ENCODE results near the gene TACR2.

The TACR2 gene

DNA sequence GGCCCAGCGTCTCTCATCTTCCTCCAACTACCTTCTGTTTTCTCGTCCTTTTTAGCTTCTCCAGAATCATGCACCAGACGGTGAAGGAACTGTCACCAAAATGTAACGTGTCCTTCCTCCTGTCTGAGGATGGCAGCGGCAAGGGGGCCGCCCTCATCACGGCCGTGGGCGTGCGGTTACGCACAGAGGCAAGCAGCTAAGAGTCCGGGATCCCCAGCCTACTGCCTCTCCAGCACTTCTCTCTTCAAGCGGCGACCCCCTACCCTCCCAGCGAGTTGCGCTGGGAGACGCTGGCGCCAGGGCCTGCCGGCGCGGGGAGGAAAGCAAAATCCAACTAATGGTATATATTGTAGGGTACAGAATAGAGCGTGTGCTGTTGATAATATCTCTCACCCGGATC, 15.8 kb downstream of the TACR2 start:
- DNase-seq = no peak

DNA sequence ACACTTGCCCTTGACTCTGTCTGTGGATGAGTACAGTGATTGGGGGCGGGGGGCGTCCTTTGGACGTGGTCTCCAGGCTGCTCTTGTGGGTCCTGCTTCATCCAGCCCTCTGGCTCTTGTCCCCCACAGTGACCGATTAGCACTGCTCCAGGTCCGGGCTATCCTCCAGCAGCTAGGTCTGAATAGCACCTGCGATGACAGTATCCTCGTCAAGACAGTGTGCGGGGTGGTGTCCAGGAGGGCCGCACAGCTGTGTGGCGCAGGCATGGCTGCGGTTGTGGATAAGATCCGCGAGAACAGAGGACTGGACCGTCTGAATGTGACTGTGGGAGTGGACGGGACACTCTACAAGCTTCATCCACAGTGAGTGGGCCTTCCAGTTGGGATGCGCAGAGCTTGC, 18.3 kb downstream of the TACR2 start:
- no peak for DNase-seq

DNA sequence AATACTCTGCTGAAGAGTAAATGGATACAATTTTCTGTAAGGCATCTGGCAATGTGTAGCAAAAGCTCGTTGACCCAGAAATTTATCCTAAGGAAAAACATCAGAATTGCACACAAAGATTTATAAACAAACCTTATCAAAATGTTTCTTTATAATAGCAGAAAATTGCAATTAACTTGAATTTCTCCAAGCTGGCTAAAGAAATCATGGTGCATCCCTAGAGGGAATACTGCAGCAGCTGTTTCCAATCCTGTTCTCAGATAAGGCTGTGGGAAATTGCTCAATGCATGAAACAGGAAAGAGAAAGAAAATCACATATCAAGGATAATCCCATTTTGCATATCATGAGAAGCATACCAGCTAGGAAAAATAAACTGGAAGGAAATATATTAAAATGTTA, 18.7 kb downstream of the TACR2 start:
- no peak for DNase-seq

DNA sequence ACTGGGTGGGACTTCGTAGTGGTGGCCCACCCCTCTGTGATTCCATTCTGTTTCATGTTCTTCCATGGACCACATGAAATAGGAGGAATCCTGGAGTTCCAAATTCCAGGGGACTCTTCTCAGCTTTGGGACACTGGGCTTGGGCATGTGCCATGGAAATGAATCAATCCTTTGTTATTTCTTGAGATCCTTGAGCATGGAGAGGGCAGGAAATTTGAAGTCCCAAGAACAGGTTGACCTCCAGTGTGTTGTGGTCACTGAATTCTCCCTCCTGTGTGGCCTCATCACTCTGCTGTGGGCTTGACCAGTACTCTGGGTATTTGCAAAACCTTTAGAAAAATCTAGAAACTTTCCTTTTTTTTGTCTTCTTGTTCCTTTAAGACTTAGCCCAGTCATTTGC, 22.7 kb downstream of the TACR2 start:
- DNase-seq = no peak

DNA sequence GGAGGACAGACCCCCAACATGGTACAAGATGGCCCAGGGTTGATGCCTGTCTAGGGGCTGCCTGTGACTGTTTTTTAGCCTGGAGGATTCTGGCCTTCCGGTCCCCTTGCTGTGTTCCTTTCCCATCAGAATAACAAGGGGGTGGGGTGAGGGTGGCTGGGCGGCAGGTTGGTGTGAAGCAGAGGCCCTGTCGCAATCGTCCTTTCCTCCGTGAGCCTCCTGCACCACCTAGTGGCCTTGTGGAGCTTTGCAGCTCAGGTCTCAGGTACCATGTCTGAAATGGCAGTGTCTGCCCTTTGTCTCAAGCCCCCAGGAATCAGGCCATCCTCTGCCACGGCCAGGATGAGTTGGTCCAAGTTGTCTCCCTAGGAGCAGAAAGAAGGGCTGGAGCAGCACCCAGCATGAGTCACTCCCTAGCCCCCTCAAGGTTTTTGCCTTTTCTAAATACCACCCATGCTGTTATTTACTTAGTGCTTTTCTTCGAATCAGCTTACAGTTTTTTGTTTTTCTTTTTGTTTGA, 24.2 kb downstream of the TACR2 start:
- peak; percentile 73 for DNase-seq

DNA sequence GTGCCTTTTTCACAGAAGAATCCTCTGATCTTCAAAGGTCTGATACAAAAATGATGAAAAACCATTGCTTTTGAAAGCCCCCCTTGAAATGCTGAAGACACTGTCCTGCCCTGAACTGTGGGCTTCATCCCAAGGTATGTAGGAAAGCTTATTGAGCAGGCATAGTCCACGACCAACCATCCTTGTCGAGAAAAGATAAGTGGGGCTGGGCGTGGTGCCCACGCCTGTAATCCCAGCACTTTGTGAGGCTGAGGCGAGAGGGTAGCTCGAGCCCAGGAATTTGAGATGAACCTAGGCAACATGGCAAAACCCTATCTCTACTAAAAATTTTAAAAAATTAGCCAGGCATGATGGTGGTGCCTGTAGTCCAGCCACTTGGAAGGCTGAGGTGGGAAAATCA, 25.6 kb downstream of the TACR2 start:
- DNase-seq = no peak

DNA sequence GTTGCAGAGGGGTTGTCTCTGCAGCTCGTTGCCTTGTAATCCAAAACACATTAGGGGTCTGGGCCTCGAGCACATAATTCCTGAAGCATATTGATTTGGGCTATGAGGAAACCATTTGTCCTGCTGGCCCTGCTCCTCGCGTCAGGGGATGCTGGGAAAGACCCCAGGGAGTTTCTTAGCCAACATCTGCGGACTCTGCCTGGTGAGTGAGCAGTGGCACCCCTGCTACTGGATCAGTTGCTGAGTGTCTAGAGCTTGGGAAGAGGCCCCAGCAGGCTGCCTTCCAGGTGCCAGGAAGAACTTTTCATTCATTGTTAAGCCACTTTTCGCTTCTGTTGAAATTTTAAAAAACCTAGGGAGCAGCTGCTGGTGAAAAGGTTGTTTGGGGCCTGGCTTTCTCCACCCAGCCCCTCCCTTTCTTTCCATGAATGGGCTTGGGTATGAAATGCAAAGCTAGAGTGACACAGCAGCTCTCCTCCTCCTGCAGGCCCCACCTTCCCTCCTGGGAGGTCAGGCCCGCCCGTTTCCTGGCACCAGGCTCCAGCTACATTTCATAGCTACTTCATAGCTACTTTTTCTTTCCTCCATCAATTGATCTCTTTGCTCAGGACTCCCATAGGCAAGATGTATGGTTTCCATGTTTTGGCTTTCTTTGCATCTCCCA, 26.8 kb downstream of the TACR2 start:
- no peak for DNase-seq

DNA sequence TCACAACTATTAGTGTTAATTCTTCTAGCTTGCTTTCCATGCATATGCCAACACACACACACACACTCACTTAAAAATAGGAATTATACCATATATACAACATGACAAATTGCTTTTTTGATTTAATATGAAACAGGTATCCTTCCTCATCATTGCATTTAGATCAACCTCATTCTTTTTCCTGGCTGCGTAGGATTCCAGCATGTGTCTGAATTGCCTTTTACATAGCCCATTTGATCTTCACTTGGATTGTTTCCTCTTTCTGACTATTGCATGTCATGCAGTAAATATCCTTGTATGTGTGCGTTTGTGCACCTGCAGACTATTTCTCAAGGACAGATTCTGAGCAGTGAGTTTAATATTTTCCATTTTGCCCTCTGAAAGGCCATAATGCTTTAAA, 28.2 kb downstream of the TACR2 start:
- no peak for DNase-seq

DNA sequence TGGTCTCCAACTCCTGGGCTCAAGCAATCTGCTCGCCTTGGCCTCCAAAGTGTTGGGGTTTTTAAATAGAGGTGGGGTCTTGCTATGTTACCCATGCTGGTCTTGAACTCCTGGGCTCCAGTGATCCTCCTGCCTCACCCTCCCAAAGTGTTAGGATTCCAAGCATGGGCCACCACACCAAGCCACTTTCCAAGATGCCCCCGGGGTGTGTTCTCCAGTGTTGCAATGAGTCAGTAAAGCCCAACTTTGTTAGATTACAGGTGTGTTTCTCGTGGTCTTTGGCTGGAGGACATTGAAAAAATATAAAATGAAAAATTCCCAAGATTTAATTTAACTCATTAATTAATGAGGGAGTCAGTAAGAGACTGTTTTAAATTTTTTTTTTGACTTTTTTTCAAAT, 29.2 kb downstream of the TACR2 start:
- no peak for DNase-seq

DNA sequence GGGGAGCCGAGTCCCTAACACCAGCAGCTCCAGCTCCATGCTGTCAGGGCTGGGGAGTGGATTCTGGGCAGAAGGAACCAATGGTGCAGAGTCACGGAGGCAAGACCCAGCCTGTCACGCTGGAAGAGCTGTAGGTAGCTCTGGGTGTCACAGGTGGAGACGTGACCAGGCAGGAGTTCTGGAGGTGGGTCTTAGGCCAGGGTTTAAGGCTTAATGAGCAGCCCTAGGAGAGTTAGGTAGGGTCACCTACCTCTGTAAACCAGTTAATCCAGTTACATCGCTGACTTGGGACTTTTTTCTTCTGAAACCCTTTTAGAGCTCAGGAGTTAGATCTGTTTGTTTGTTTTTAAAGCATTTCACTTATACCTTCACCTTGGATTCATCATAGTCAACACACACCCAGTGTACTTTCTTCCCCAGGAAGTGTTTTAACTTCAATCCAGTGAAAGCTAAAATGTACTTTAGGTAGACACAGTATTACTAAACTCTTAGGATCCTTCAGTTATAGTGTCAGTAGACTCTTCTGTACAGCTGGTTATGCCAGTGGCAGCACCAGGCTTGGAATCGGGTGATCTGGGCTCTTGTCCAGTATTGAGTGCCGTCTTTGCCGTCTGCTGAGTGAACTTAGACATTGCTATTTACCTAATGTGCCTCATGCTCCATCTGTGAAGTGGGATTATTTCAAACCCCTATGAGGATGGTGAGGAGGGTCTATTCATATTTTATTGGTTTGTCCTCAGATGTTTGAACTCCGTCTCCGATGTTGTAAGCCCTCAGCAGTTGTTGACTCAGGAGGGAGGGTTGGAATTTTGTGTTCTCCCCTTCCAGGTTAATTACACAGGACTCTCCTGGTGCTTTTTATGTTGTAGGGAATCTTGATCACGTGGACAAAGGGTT, 31.0 kb downstream of the TACR2 start:
- DNase-seq = no peak

DNA sequence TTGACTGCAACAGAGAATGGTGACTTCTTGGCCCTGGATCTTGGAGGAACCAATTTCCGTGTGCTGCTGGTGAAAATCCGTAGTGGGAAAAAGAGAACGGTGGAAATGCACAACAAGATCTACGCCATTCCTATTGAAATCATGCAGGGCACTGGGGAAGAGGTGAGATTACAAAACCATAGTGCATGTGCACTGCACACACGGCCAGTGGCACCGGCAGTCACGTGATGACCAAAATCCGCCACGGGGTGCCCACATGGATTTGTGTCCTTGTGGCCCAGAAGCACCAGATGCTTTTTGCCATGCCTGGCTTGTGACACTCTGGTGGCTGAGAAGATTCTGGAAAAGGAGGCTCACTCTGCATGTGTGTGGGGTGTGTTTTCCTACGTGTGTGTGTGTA, 32.4 kb downstream of the TACR2 start:
- no peak for DNase-seq

DNA sequence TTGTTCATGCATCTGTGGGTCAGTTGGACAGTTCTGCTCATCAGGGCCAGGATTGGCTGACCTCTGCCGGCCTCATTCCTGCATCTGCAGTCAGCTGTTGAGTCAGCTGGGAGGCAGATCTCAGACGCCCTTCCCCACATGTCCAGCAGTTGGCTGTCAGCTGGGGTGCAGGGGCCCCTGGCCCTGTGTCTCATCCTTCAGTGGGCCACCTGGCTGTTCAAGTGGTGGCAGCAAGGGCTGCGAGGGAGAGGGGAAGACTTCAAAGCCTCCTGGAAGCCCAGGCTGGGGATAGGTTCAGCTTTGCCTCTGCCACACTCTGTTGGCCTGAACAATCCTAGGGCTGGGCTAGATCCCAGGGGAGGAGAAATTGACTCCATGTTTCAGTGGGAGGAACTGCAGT, 33.2 kb downstream of the TACR2 start:
- DNase-seq = no peak

DNA sequence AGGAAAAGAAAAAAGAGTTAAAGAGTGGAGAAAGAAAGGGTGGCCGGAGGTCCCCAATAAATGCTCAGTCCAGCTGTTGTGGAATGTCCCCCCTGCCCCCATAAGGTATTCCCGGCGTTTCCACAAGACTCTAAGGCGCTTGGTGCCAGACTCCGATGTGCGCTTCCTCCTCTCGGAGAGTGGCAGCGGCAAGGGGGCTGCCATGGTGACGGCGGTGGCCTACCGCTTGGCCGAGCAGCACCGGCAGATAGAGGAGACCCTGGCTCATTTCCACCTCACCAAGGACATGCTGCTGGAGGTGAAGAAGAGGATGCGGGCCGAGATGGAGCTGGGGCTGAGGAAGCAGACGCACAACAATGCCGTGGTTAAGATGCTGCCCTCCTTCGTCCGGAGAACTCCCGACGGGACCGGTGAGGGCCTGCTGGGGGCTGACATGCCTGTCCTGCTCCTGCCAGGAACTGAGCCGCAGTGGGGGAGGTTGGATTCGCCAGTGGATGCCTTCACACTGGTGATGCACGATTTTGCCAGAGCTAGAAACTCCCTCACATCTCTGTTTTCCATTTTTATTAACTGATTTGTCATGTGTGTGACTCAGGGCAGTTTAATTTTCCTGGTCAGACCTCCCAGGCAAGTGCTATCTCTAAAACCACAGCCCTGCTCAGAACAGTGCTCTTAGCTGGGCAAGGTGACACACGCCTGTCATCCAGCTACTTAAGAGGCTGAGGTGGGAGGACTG, 34.2 kb downstream of the TACR2 start:
- no peak for DNase-seq

DNA sequence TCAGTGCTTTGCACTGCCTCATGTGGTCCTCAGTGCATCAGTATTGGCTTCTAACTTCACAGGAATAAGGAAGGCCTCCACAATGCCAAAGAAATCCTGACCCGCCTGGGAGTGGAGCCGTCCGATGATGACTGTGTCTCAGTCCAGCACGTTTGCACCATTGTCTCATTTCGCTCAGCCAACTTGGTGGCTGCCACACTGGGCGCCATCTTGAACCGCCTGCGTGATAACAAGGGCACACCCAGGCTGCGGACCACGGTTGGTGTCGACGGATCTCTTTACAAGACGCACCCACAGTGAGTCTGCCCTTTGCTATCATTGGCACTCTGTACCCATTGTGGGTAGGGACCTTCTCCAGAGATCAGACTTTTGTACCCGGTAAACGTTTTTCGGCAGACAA, 36.9 kb downstream of the TACR2 start:
- DNase-seq = no peak

DNA sequence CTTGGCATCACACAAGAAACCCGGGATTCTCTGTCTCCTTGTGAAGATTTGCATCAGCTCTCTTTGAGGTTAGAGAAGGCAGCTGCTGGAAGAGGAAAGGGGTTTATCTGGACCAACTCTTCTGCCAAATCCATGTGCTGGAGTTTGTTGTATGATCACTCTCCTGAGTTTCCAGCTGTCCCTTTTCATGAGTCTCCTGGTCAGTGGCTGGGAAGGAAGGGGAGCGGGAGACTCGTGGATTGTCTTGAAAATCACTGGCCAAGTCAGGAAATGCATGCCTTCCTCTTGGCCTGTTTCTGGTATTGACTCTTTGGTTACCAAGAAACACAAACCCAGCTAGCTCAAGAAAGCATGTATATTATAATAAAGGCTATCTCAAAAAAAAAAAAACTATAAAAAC, 38.8 kb downstream of the TACR2 start:
- DNase-seq = no peak

DNA sequence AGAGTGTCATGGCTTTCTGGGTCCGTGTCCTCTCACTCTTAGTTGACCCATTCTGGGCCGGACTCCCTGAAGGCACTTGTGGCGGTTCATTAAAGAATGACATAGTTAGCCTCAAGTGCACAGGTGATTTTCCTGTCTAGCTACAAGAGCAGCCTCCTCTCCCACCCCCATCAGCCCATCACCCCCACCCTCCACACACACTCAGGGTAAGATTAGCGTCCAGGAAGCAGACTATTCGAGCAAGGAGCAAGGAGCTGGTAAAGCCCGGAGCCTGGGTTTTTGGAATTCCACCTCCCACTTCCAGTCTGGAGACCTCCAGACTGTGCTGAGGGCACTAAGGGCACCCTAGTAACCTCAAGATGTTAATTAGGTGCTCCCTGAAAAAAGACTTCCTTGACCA, 39.5 kb downstream of the TACR2 start:
- DNase-seq = no peak

DNA sequence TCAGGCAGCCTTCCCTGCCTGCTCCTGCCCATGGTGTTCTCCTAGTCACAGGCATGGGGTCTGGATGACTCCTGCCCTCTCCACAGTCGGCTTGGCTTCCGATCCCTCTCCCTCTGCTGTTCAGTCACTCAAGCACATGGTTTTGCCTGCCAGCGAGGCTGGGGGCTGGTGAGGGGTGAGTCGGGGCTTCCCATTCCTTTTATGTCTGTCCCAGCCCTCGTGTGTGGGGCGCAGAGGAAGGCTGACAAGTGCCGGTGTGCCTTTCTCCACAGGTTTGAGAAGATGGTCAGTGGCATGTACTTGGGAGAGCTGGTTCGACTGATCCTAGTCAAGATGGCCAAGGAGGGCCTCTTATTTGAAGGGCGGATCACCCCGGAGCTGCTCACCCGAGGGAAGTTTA, 40.1 kb downstream of the TACR2 start:
- DNase-seq = no peak

DNA sequence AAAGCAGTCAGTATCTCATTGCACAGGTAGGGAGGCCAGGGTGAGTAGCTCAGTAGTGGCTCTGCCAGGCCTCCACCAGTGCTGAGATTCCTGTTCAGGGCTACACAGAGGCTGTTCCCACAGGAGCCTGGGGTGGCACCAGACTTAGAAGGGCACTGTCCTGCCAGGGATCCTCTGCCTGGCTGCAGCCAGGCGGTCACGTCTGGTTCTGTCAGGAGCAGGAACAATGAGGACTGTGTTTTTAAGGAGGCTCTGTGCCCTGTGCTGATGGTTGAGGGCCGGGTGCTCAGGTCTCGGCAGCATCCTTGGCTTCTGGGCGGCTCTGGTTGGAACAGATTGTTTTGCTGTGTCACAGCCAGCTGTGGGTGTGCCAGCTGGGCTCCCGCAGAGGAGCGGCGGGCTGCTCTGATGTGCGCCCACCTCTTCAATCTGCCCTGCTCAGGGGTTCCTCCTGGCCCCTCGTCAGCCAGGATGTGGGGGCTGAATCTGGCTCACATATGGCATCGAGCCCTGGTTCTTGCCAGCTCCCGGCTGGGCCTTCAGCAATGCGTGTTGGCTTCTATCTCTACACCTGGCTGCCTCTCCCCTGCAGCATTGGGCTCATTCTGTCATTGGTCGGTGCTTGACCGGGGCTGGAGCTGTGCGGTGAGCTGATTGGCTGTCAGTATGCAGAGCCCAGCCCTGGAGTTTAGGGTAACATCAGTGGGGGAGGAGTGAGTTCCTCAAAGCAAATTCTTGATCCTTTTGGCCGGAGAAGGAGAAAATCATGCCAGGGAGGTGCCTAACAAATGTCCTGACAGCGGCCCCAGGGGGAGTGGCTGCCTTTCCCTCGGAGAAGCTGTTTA, 41.2 kb downstream of the TACR2 start:
- no peak for DNase-seq

DNA sequence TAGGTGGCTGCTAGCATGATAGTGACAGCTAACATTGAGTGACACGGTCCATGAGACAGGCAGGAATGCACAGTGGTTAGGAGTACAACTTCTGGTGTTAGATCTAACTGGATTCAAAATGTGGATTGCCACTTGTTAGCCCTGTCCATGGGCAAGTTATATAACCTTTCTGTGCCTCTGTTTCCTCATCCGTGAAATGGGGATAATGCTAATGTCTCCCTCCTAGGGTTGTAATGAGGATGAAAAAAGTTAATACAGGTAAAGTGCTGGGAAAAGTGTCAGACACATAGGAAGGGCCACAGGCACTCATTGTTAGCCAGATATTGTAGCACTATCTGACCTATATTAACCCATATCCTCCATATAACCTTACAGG, 41.8 kb downstream of the TACR2 start:
- no peak for DNase-seq

DNA sequence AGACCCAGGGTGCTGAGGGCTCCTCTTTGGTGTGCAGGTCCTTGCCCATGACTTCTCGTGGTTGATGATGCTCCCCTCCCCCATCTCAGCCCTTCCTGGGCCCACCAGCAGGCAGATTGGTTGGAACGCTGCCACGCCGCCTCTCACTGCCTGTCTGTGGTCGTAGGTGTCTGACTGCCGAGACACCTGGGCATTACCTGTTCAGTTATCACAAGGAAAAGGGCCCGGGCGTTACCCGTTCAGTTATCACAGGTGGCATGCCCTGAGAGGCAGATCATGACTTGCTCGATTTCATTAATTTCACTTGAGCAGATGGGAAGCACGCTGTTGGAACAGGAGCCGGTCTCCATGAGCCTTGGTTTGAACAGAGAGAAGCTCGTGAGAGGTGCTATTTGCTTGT, 42.5 kb downstream of the TACR2 start:
- DNase-seq = no peak

DNA sequence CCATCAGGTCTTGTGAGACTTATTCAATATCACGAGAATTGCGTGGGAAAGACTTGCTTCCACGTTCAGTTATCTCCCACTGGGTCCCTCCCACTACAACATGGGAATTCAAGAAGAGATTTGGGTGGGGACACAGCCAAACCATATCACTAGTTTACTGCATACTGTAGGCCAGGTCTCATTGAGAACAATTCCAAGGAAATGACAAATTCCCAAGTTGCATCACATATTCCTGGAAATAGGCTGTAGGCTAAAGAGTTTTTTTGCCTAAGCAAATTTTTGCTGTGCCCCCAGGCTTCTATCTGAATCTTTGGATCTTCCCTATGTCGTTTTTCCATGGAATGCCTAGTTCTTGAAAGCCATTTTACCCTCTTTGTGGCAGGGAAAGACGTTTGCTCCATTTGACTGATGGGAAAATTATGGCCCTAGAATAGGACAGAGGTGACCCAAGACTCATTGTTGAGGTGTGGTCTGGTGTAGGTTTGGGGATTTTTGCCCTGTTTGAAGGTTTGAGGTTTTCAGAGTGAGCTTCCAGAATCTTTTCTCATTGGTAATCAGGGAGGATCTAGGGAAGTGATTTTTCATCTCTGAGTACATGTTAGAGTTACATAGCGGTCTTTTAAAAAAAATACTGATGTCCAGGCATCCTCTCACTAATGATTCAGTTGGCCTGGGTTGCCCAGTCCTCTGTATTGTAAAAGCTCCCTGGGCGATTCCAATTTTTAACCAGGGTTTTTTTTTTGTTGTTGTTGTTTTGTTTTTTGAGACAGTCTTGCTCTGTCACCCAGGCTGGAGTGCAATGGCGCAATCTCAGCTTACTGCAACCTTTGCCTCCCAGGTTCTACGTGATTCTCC, 44.4 kb downstream of the TACR2 start:
- DNase-seq = no peak

DNA sequence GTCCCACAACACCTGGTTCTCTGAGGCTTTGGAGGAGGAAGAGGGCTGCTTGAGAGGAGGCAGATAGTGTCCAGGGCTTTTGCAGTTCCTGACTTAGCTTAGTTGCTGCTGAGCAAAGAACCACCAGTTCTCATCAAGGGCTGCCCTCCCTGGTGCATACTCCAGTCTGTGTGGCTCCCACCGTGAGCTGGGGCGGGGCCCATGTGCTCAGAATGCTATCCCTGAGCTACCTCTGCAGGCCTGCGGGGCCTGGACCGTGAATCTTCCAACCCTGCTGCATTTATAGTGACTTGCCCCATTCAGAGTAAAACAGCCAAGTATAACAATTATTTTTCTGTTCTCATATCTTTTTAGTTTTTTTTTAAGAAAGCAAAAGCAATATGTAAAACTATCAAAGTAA, 49.2 kb downstream of the TACR2 start:
- no peak for DNase-seq

All from stimulated activated CD4-positive, alpha-beta T cell treated with anti-CD3 and anti-CD28 coated beads, Interleukin-4, amount 100 ng/mL, for 1 hour (primary cell).